ENCODE data around the gene SLC35B1.
"Not testable (repeated sequence)": the region's sequence is repeated elsewhere in the genome, so short reads cannot be mapped to it uniquely, and the experiment has no call there.

Gene SLC35B1

GRCh38 chr17:49699966-49700575, 7.7 kb downstream of the SLC35B1 start:
- DNase-seq (ENCODE audit: low spot score) = no peak

DNA sequence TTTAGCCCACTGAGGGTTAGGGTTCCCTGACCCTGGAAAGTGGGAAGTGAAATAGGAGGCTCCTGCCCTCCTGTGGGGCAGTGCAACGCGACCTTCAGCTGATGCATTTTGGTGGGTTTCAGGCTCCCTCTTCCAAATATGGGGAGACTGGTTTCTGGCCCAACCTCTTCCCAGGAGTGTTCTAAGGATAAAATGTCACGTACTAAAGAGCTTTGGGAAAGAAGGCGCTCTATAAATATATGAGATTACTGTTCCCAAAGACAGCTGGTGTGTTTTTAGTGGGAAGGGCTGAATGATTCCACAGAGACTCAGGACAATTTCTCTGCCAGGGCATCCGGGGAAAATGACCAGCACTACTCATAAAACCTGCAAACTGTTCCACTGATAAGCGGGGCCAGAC, 9.8 kb downstream of the SLC35B1 start:
- no peak for DNase-seq (ENCODE audit: low spot score)

- no peak for DNase-seq (ENCODE audit: low spot score)
Observed at GRCh38 chr17:49696233-49696761, 11.5 kb downstream of the SLC35B1 start.

DNA sequence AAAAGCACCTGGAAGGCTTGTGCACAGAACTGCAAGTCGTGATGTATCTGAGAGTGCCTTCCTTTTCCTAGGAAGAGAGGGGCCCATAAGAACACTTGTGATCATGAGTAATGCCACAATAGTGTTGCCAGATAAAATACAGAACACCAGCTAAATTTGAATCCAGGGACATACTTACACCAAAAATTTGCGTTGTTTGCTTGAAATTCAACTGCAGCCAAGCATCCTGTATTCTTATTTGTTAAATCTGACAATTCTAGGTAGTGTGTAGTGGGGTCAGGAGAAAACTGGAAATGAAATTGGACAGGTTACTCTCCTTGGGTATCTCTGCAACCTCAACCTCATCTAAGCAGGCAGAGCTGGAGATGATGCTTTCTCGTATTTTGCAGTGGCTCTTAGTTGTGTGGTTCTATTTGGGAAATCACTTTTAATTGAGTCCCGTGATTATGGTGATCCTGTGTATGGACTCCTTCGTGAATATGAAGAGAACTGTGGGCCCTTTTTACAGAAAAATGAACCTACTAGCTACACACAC, 12.0 kb downstream of the SLC35B1 start:
- no peak for DNase-seq (ENCODE audit: low spot score)

GRCh38 chr17:49694847-49695697, 12.7 kb downstream of the SLC35B1 start:
- DNase-seq (ENCODE audit: low spot score) = peak; percentile 64

GRCh38 chr17:49692751-49693150, 15.0 kb downstream of the SLC35B1 start:
- no peak for DNase-seq (ENCODE audit: low spot score)

DNA sequence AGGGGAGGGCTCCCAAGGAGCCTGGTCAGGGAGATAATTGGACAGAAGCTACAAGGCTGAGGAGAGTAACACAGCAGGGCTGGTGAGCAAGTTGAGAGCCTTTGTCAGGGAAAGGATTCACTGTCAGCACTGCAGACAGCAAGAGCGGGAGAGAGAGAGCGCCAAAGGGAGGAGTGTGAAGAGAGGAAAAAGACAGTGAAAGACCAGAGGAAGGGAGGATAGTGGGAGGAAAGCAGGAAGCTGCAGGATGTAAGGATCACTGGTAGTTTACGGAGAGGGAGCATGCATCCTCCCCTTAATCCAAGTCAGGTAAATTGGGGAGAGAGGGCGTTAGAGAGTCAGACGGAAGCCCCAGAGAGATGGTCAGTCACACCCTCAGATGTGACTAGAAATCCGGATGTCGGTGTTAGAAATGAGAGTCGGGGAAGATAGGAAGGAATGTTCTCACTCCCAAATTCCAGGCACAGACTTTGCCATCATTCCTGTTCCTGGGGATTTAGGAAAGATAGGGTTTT, 16.0 kb downstream of the SLC35B1 start:
- DNase-seq (ENCODE audit: low spot score) = no peak

- peak; percentile 65 for DNase-seq (ENCODE audit: low spot score)
Observed at GRCh38 chr17:49691086-49691676, 16.6 kb downstream of the SLC35B1 start.

- no peak for DNase-seq (ENCODE audit: low spot score)
Observed at GRCh38 chr17:49690256-49690655, 17.5 kb downstream of the SLC35B1 start.

DNA sequence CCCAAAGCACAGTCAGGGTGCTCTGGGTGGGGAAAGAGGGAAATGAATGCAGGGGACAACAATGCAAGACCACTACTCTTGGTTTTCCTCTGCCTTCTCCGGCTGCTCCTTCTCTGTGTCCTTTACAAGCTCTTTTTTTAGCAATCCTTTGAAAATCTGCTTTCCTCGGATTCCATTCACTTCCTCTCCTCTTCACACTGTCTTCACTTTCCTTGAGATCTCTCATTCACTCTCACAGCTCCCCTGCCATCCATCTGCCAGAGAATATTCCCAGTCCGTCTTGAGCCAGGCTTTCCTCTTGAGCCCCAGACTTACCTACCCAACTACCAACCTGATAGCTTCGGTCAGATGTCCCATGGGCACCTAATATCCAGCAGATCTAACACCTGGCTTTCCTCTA, 18.9 kb downstream of the SLC35B1 start:
- DNase-seq (ENCODE audit: low spot score) = no peak

GRCh38 chr17:49687878-49688491, 19.8 kb downstream of the SLC35B1 start:
- no peak for DNase-seq (ENCODE audit: low spot score)

DNA sequence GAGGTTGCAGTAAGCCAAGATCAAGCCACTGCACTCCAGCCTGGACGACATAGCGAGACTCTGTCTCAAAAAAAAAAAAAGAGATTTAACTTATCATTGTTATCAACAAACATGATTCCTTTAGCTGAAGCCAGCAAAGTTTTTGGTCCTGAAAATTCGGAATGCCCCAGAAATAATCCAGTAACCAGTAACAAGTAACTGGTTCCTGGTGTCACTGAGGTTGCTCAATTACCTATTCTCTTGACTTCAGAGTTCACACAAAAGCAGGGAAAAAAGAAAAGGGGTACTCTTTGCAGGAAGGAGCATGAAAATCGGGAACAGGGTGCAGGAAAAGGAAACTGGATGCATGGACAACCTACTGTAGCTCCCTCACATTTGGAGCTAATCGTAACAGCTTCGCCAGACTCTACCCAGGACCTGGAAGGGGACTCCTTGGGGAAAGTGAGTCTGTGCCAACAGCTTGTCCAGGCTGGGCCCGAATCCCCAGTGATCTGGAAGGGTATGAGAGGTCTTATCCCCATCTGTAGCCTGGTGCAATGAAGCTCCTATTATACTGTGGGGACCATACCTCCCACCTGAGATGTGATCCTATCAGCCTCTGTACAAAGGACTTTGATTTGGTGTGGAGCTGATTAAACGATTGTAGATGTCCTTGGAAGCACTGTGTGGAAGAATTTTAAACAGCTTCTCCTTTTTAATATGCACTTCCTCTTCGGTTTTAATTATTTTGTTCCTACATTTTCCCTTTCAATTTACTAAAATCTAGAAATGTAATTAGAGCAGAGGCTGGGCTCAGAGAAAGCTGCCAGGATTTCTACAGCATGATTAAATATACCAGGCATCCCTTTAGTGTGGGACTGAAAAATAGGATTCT, 26.4 kb downstream of the SLC35B1 start:
- no peak for DNase-seq (ENCODE audit: low spot score)

GRCh38 chr17:49680314-49680713, 27.4 kb downstream of the SLC35B1 start:
- no peak for DNase-seq (ENCODE audit: low spot score)

DNA sequence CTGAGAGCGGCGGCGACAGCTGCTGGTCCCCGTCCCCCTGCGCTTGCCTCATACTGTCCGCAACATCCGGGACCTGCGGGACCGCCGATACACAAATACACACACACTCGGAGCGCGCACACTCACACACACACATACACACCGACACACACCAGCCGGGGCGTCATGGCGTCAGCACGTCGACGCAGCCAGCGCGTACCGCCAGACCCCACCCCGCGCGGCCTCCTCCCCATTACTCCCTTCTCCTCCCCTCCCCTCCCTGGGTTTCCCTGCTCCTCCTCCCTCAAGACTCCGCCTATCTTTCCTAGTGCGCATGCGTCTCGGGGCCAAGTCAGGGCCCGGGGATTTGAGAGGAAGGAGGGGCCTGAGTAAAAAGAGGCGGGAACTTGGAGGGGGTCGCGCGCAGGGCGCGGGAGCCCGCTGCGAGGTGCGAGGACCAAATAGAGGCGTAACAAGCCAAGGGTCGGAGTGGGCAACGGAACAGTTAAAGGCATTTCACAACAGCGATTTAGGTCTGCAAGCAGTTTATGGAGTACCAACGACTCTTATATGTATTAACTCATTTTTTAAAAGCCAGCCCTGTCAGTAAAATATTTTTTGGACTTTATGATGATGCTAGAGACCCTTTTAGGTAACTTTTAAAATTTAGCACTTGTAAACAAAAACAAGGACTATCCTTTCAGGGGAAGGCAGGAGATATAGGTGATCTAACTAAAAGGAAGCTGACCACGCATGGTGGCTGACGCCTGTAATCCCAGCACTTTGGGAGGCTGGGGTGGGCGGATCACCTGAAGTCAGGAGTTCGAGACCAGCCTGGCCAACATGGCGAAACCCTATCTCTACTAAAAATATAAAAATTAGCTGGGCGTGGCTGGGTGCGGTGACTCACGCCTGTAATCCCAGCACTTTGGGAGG, 29.6 kb downstream of the SLC35B1 start, which contains the start of gene SPOP:
Gene SPOP (minus strand): TSS at position 165 of the 915 bp plus-strand sequence. CDS start 55,287 bp downstream, outside the sequence.
- peak; percentile 99 for DNase-seq (ENCODE audit: low spot score)

DNA sequence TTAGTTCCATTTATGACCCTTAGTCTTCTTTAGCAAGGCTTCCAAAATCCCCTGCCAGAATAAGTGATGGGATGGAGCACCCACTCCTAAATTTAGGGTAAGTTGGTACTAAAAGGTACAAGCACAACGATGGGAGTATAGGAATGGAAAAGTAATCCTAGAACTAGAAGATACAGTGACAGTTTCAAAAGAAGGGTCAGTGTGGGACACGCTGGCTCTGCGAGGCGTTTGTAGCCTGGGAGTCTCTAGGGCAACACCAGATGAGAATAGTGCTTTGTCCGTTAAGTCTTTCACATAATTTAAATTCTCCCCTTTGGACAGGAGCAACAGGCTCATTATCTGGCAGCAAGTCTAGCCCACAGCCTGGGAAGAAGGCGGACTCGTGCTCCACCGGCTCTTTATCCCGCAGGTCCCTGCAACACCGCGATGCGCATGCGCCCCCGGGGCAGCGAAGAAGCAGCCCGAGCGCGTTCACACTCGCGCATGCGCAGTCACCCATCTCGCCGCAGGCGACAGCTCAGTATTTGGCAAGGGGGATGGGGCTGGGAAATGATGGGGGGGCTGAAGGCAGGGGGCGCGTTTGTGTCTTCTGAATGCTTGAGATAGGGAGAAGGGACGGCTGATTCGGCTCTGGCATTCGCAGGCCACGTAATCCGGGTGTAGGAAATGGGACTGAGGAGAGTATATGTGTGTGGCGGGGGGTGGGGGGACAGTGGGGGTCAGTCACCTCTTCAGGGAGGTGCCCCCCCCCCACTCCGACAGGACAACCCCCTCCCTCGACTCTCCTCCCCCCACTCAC, 30.4 kb downstream of the SLC35B1 start:
- DNase-seq (ENCODE audit: low spot score) = peak; percentile 100

GRCh38 chr17:49676276-49676868, 31.4 kb downstream of the SLC35B1 start:
- peak; percentile 21 for DNase-seq (ENCODE audit: low spot score)

GRCh38 chr17:49674507-49674906, 33.3 kb downstream of the SLC35B1 start:
- DNase-seq (ENCODE audit: low spot score) = no peak

DNA sequence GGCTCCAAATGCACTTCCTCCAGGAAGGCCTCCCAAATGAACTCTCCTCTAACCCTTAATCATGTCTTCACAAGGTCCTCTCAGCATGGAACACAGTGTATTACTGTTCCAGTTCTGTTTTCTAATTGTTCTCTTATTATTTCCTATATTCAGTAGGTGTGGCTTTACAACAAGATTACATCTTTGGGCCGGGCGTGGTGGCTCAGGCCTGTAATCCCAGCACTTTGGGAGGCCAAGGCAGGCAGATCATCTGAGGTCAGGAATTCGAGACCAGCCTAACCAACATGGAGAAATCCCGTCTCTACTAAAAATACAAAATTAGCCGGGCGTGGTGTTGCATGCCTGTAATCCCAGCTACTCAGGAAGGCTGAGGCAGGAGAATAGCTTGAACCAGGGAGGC, 34.1 kb downstream of the SLC35B1 start:
- not testable (repeated sequence) for DNase-seq (ENCODE audit: low spot score)

Measured in AG20443 (cell line).